GM18505 (cell line): ENCODE results near the gene THEM4.

Experiments
- ATAC-seq: cut with Tn5 transposase; IDR thresholded peaks from one replicate; pipeline ENCODE4 v1.9.1; 2021; ENCODE audit not compliant: unreplicated experiment
- POLR2A ChIP-seq: IDR thresholded peaks from 4 replicates; pipeline ENCODE4 v1.6.1; 2011; ENCODE audit warnings: borderline replicate concordance; ENCODE audit not compliant: insufficient read depth, insufficient read length; ENCODE audit errors: extremely low read depth

THEM4 gene

DNA sequence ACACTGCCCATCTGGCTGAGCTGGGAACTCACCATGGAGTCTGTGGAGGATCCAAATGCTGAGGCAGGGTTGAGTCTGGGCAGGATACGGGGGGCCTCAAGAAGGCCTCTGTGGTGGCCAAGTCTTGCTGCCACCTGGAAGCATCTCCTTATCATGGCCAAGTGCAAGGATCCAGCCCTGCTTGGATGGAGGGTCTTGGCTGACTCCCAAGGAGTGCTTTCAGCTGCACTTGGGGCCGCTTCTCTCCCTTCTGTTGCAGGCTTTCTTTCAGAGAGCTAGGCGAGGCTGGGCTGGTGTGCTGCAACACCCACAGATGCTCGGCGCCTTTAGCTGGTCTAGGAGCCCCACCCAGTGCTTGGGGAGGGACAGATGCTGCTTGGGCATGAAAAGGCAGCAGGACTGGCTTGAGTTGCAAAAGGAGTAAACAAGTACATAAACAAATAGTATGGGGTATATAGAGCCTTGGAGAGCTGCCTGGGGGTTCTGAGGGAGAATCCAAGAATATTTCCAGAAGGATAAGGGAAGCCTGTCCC, 55.8 kb downstream of the THEM4 start, which contains the start of gene THEM5:
THEM5 (minus strand) TSS at position 302 of the 533 bp plus-strand sequence; CDS start at position 155, 147 bp downstream.
- no peak for TF ChIP-seq POLR2A
- ATAC-seq: no peak

DNA sequence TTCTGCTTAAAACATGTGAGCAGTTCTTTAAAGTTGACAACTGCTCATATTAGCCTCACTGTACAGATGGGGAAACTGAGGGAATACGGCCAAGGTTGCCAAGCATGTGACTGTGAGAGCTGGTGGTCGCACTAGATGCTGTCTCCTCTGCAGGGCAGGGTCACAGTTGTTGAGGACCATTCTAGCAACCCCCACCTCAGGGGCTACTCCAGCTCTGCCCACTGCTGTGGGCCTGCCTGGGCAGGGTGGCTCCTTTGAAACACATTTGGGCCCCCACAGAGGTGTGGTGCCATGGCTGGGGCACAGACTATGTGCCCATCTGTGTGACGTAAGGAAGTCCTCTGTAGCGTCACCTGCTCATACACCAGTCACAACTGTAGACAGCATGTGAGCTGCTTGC, 56.6 kb downstream of the THEM4 start:
- no peak for TF ChIP-seq POLR2A
- ATAC-seq: no peak

GRCh38 chr1:151851886-151852285, 57.4 kb downstream of the THEM4 start:
- no peak for TF ChIP-seq POLR2A
- no peak for ATAC-seq

GRCh38 chr1:151849871-151850270, 59.4 kb downstream of the THEM4 start:
- TF ChIP-seq POLR2A: no peak
- ATAC-seq: no peak

DNA sequence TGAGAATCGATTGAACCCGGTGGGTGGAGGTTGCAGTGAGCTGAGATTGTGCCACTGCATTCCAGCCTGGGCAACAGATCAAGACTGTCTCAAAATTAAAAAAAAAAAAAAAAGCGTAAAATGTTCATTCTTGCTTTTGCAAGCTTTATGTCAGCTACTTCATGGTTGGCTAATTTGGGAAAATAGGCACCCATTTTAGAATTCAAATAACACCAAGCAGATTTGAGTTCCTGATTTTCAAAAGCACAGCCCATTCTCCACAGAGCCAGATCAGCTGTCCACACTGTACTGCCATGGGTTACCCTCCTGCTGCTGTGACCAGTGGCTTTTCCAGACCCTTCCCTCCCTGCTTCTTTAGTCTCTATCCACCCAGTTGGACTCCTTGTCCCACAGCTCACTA, 60.2 kb downstream of the THEM4 start:
- TF ChIP-seq POLR2A: no peak
- ATAC-seq: no peak

DNA sequence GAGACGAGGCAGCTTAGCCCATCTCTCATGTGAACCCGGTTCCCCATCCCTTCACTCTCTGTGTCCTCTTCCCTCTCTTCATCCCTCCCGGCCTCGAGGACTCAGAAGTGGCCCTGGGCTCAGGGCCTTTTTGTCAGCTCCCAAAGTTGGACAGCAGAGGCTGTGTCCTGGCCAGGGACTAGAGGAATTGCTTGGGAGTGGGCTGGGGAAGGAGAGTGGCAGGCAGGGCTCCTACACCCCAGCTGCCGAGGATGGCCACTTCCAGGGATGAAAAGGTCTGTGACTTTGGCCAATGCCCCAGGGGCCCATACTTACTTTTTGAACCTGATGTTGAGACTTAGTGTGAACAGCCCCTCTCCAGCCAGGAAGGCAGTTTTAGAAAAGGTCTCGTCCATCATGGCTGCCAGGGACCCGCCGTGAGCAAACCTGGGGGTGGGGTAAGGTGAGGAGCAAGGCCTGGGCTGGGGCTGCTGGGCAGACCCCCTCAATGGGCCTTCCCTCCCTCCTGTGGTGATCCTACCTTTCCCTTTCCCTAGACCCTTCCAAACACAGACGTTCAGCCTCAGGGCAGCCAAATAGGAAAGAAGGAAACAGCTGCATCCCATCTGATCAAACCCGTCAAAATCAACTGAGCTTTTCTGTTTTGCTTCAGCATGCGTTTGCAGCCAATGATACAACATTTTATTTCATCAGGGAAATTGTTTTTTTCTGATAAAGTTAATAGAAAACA, 61.3 kb downstream of the THEM4 start:
- no peak for ATAC-seq
- TF ChIP-seq POLR2A: no peak

- no peak for ATAC-seq
- no peak for TF ChIP-seq POLR2A
Measured at GRCh38 chr1:151846686-151847237, 62.5 kb downstream of the THEM4 start.

GRCh38 chr1:151846062-151846568, 63.2 kb downstream of the THEM4 start:
- TF ChIP-seq POLR2A: no peak
- no peak for ATAC-seq

DNA sequence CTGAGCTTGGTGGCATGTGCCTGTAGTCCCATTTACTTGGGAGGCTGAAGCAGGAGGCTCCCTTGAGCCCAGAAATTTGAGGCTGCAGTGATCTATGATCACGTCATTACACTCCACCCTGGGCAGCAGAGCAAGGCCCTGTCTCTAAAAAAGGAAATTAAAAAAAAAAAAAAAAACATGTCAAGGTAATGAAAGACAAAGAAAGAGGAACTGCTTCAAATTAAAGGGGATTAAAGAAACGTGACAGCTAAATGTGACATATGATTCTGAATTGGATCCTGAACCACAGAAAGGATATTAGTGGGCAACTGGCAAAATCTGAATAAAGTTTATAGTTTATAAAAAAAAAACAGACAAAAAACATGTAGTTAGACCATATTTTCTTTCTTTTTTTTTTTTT, 65.9 kb downstream of the THEM4 start:
- no peak for ATAC-seq
- TF ChIP-seq POLR2A: no peak

GRCh38 chr1:151841141-151841540, 68.2 kb downstream of the THEM4 start:
- TF ChIP-seq POLR2A: no peak
- no peak for ATAC-seq

- ATAC-seq: no peak
- no peak for TF ChIP-seq POLR2A
Measured at GRCh38 chr1:151840421-151840820, 68.9 kb downstream of the THEM4 start.

DNA sequence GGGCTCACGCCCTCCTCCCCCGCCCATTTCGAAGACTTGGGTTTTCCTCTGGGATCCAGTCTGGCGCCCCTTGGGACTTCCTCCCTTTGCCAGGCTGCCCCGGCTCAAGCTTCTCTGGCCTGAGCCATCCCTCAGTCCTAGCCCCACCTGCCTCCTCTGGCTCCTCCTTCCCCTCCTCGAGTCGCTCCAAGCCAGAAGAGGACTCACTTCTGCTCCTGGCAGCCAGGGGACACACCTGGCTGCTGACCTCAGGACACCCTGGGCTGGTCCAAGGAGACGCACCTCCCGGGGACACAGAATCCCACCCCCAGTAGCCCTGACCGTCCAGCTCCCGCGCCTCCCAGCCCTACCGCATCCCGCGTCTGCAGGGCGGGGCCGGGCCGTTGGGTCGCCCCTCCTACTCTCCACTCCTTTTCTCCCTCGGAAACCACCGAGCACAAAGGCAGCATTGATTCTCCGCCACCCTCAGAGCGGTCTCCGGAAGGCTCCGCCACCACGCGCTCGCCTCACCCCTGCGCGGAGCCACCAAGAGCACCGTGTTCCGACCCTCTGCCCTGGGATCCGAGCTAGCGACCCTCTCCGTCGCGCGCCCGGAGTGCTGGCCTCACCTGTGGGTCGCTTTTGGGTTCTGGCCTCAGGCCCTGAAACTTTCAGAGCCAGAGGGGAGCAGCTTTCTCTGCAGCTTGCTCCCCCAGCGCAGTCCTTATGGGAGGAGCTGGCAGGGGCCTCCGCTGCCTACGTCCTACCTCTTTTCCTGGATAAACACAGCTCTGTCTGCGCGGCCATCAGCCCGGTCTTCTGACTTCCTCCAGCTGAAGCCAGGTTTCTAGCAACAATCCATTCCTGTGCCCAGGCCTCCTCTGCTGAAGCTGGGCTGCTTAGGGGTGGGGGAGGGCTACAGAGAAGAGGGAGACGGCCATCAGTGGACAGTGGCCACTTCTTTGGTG, 69.6 kb downstream of the THEM4 start, which contains the start of gene C2CD4D:
C2CD4D (minus strand) TSS at position 364 of the 947 bp plus-strand sequence. CDS start 831 bp downstream, outside the sequence.
- ATAC-seq: peak; percentile 52
- peak; percentile 34 for TF ChIP-seq POLR2A

- no peak for ATAC-seq
- TF ChIP-seq POLR2A: no peak
Measured at GRCh38 chr1:151839082-151839412, 70.3 kb downstream of the THEM4 start.
